GM21423 (cell line): Measurements from ENCODE around the gene CLEC14A.
A peak's percentile ranks its signal among the peaks of the same experiment; 100 is the strongest.

Source experiments
- ATAC-seq: cut with Tn5 transposase; IDR thresholded peaks from one replicate; pipeline ENCODE4 v1.9.1; 2021; ENCODE audit warnings: mild to moderate bottlenecking, moderate library complexity; ENCODE audit not compliant: unreplicated experiment

CLEC14A gene, protein sequence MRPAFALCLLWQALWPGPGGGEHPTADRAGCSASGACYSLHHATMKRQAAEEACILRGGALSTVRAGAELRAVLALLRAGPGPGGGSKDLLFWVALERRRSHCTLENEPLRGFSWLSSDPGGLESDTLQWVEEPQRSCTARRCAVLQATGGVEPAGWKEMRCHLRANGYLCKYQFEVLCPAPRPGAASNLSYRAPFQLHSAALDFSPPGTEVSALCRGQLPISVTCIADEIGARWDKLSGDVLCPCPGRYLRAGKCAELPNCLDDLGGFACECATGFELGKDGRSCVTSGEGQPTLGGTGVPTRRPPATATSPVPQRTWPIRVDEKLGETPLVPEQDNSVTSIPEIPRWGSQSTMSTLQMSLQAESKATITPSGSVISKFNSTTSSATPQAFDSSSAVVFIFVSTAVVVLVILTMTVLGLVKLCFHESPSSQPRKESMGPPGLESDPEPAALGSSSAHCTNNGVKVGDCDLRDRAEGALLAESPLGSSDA

GRCh38 chr14:38255673-38256532, at the start of gene CLEC14A:
TSS of gene CLEC14A (minus strand) at chr14:38256093. CDS start at chr14:38256022, 71 bp downstream.
- peak; percentile 53 for ATAC-seq

- no peak for ATAC-seq
These were observed 47.1 kb upstream of the CLEC14A start for GRCh38 chr14:38302966-38303365.

DNA sequence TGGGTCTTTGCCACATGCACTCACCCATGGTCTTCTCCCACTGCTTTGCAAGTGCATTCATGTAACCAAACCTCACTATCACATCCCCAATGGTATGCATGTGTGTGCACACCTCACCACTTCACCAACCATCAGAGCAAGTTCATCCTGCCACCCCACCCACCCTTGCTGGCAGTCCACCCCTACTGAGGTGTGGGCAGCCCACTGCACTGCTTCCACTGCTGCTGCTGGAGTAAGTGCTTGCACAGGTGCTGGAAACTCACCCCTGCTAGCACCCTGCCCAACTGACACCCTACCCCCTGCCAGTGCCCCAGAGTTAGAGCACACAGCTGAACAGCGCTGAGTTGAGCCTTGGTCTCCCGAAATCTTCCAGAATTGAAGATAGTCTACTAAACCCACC, 46.1 kb upstream of the CLEC14A start:
- ATAC-seq, result no peak

DNA sequence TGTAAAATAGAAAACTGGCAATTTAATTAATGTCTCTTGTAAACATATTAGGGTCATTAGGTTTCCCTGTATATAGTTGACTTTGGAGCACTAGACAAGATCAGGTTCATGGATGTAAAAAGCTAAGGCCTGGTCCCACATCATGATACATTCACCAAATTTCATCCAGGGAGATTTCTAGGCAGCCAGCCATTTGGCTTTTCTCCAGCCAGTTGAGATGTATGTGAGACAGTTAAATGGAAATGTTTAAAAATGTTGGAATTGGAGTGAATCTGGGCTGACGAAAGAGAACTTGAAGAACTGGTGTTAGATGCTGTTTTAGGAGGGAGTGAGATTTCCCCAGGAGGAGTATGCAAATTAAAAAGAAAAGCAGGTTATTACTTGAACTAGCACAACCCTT, 41.8 kb upstream of the CLEC14A start:
- ATAC-seq, result no peak

DNA sequence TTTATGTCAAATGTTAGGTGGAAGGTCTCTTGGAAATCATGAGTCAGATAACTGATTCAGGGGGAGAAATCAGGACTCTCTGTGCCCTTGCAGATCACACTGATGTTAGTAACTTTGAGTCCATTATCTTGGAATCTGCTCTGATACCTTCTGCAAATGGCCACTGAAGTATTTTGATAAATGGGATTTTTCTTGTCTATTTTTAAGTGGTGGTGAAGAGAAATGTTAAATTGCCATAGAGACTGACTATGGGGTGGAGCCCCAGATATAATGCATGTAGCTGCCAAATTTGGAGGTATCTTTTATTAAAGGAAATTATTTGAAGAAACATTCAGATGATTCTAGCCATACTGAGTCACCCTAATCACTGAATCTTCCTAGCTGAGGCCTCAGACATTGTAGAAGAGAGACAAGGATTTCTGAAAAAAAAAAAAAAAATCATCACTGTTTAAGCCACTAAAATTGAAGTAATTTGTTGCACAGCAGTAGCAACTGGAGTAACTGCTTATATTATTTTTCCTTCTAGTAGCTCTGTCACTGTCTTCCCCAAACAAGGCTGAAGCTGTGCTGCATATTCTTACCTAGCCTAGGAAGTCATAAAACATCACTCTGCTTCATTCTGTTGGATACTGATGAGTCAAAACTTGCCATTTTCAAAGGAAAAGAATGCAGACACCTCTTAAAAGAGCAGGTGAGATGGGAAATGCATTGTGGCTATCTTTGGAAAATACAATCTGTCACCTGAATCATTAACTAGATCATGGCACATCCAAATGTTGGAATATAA, 36.0 kb upstream of the CLEC14A start:
- ATAC-seq, result no peak

GRCh38 chr14:38290601-38291188, 34.8 kb upstream of the CLEC14A start:
- ATAC-seq, result no peak

- ATAC-seq, result no peak
These were observed 30.6 kb upstream of the CLEC14A start for GRCh38 chr14:38286452-38286851.

DNA sequence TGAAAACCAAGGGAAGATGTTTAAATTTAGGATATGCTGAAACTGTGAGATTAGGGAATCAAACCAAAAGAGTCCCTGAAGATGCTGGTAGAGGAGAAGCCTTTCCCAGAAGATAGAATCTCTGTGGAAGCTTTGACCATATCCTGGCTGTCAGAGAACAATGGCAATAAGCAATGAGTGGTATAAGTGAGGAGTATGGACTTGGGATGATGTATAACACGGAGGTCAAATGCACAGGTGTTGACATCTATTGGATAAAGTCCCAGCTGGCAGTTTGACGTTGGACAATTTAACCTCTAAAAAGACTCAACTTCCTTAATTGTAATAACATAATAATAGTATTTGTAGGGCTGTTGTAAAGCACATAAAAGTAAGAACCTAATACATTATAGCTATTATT, 30.1 kb upstream of the CLEC14A start:
- ATAC-seq, result no peak

DNA sequence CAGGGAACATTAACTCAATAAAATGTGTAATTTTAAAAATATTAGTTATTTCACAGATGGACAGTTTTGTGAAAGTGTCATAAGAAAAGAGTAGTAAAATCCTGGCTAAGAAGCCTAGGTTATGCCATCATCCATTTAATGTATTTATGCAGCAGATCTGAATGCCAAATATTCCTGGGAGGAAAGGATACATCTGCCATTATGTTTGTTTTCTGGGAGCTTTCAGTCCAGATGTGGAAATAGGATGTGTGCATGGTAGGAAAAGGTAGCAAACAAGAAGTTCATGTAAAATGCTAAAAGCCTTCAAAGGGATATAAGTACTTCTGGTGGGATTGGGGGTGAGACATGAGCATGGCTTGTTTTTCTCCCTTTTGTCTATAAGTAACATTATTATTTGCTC, 27.0 kb upstream of the CLEC14A start:
- no peak for ATAC-seq

GRCh38 chr14:38280081-38280480, 24.2 kb upstream of the CLEC14A start:
- ATAC-seq, result no peak

DNA sequence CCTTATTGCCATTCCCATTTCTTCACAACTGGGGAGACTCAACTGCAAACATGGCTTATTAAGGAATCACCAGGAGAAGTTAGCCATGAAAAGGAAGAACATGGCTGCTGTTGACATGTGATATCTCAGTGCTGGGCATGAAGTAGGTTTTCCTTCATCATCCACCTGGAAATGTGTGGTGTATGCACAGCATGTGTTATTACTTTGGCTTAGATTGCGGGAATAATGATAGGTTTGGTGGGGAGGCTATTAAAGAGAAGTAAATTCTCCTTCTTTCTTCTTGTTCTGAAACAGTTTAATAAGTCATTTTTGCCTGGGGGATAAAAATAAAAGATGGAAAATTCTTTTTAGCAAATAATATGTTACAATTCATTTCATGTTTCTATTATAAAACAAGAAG, 23.7 kb upstream of the CLEC14A start:
- no peak for ATAC-seq

DNA sequence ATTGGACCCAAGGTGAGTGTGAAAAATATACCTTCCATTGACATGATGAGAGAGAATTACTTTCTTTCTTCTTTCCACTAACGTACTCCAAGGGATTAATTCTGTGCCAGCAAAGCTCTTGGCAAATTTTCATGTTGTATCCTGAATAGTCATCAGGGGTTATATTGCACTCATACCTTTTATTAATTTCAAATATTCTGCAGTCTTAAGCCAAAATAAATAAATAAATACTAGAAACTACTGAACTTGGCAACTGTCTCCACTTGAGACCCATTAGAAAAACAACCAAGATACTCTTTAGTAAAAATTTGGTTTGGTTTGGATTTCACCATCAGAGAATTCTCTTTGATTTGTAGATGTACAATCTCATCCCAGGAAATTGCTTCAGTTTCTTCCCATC, 22.1 kb upstream of the CLEC14A start:
- ATAC-seq, result no peak

DNA sequence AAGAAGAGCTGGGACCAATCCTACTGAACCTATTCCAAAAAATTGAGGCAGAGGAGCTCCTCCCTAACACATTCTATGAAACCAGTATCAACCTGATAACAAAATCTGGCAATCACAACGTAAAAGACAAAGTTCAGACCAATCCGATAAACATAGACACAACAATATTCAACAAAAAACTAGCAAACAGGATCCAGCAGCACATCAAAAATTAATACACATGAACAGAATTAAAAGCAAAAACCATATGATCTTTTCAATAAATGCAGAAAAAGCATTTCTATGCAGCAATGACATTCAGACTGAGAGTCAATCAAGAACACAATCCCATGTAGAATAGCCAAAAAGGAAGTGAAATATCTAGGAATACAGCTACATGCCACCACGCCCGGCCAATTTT, 7.0 kb upstream of the CLEC14A start:
- no peak for ATAC-seq

DNA sequence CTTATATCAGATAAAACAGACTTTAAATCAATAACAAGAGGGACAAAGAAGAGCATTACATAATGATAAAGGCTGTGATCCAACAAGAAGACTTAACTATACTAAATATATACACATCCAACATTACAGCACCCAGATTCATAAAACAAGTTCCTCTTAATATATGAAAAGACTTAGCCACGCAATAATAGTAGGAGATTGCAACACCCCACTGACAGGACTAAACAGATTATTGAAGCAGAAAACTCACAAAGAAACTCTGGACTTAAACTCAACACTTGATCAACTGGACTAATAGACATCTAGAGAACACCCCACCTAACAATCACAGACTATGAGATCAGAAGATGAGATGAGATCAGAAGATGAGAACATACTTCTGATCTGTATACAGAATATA, 5.7 kb upstream of the CLEC14A start:
- ATAC-seq, result no peak

DNA sequence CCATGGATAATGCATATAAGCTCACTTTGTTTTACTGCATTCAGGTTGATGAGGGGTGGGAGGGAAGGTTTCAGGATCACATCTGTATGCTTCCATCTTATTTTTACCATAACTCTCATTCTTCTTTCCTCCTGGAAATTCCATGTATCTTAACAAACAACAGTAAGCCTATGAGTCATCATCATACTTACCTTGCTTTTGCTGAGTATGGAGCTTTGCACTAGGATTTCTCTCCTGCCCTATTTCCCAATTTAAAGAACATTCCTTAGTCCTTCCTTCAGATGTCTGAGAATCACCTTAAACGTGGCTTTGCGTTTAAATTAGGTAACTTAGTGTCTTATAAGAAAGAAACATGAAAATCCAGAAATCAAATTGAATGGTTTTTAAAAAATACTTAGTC, 1.6 kb upstream of the CLEC14A start:
- ATAC-seq, result no peak

DNA sequence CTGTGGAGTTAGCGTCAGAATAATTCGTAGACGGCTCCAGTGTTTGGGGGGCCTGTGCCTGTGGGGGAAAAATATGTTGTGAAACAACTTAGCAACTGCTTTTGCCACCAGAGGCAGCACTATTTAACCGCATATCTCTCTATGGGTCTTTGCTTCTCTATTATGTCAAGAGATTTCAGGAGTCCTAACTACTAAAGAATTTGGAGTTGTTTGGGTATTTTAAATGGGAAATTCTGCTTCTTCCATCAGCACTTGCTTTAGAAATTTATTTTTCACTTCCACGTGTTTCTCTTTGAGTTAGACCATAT, 594 bp upstream of the CLEC14A start:
- ATAC-seq, result no peak

DNA sequence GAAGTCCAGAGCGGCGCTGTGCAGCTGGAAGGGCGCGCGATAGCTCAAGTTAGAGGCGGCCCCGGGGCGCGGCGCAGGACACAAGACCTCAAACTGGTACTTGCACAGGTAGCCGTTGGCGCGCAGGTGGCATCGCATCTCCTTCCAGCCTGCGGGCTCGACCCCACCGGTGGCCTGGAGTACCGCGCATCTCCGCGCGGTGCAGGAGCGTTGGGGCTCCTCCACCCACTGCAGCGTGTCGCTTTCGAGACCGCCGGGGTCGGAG, 553 bp downstream of the CLEC14A start:
- no peak for ATAC-seq

DNA sequence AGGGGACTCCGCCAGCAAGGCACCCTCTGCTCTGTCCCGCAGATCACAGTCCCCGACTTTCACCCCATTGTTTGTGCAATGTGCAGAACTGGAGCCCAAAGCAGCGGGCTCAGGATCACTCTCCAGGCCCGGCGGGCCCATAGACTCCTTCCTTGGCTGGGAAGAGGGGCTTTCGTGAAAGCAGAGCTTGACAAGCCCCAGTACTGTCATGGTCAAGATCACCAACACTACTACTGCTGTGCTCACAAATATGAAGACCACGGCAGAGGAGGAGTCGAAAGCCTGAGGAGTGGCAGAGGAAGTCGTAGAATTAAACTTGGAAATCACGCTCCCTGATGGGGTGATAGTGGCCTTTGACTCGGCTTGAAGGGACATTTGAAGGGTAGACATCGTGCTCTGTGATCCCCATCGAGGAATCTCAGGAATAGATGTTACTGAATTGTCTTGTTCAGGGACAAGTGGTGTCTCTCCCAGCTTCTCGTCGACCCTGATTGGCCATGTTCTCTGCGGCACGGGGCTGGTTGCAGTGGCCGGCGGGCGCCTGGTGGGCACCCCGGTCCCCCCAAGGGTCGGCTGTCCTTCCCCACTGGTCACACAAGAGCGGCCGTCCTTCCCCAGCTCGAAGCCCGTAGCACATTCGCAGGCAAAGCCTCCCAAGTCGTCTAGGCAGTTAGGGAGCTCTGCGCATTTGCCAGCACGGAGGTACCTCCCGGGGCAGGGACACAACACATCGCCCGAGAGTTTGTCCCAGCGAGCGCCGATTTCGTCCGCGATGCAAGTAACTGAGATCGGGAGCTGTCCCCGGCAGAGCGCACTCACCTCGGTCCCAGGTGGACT, 1.1 kb downstream of the CLEC14A start:
- no peak for ATAC-seq

- no peak for ATAC-seq
These were observed 2.2 kb downstream of the CLEC14A start for GRCh38 chr14:38253676-38254075.

GRCh38 chr14:38252066-38252710, 3.7 kb downstream of the CLEC14A start:
- no peak for ATAC-seq
